Fibroblast of the aortic adventitia (primary cell): ENCODE data around the gene OR6Y1. TPM values are rescaled to one million over a fixed set of nuclear protein-coding genes. Genes with fewer than 3 reads are reported as not detected.

Source experiments
- DNase-seq: peaks from one replicate; pipeline ENCODE4 v3.0.0-alpha.2; 2010; ENCODE audit warnings: low read depth
- H3K4me3 ChIP-seq: 2 replicates; pipeline ENCODE4 v1.5.1; 2011; ENCODE audit warnings: low read depth, mild to moderate bottlenecking, control low read depth, low read length, moderate library complexity
- total RNA-seq: library from RNA; depleted of rRNA; stranded (reverse); fragments of >200 nt; gene quantifications from 2 replicates; pipeline ENCODE4 v1.2.3, GENCODE V29; 2012; ENCODE audit warnings: low replicate concordance
- TF ChIP-seq, protein P1 (sequence below): IDR thresholded peaks from 2 replicates; pipeline ENCODE4 v1.5.1; 2011; ENCODE audit warnings: mild to moderate bottlenecking, low read length, control low read depth, inconsistent platforms; ENCODE audit not compliant: insufficient read depth

The OR6Y1 gene
- total RNA-seq, 1 donor: not detected

GRCh38 chr1:158572226-158572625 is 18.0 kb upstream of the OR6Y1 start:
- no peak for DNase-seq
- TF ChIP-seq, protein P1, sequence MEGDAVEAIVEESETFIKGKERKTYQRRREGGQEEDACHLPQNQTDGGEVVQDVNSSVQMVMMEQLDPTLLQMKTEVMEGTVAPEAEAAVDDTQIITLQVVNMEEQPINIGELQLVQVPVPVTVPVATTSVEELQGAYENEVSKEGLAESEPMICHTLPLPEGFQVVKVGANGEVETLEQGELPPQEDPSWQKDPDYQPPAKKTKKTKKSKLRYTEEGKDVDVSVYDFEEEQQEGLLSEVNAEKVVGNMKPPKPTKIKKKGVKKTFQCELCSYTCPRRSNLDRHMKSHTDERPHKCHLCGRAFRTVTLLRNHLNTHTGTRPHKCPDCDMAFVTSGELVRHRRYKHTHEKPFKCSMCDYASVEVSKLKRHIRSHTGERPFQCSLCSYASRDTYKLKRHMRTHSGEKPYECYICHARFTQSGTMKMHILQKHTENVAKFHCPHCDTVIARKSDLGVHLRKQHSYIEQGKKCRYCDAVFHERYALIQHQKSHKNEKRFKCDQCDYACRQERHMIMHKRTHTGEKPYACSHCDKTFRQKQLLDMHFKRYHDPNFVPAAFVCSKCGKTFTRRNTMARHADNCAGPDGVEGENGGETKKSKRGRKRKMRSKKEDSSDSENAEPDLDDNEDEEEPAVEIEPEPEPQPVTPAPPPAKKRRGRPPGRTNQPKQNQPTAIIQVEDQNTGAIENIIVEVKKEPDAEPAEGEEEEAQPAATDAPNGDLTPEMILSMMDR: no peak
- no peak overlapping the region for H3K4me3 ChIP-seq

GRCh38 chr1:158570480-158570879 is 16.3 kb upstream of the OR6Y1 start, which contains the start of gene OR6P1:
Gene OR6P1 (minus strand): TSS chr1:158570580. CDS start chr1:158563604, 6,976 bp downstream.
- TF ChIP-seq, protein P1: no peak
- no peak for DNase-seq

DNA sequence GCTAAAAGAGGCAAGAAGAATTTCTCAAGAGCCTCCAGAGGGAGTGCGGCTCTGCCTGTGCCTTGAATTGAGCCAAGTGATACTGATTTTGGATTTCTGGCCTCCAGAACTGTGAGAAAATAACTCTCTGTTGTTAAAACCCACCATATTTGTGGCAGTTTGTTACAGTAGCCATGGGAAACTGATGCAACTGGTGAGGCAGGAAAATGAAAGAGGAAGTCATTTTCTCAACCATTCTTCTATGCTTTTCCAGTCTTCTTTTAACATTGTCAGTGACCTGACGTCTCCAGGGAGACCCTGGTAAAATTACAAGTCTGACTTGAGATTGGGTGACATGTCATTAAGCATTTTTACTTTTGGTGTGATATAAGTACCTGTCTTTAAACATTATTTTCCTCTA is 10.4 kb upstream of the OR6Y1 start:
- no peak for DNase-seq
- TF ChIP-seq, protein P1: no peak
- H3K4me3 ChIP-seq: no peak overlapping the region

More at GRCh38 chr1:158570480-158570879, 16.3 kb upstream of the OR6Y1 start, which contains the start of gene OR6P1:
- no peak within 1 kb of the TSS for H3K4me3 ChIP-seq

- TF ChIP-seq, protein P1: no peak
- DNase-seq: no peak
- no peak overlapping the region for H3K4me3 ChIP-seq
Measured at GRCh38 chr1:158563853-158564252, 9.6 kb upstream of the OR6Y1 start.

GRCh38 chr1:158559696-158560095 is 5.5 kb upstream of the OR6Y1 start:
- H3K4me3 ChIP-seq: no peak overlapping the region
- TF ChIP-seq, protein P1: no peak
- DNase-seq: no peak

DNA sequence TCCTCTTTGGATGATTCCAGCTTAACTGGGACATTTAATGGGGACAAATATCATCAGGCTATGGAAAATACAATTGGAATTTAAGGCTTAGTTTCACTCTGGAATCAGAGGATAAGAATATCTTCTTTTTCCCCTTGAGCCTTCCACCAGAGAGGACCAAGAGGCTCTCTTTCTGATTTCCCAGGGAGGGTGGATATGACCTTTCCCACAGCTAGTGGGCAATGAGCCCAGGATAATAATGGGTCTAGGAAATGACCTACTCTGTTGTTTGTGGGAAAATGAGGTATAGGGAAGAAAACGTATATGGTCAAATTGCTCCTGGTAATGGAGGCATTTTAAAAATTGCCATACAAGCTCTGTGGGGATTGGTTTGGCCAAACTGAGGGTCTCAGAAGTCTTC is 1.9 kb downstream of the OR6Y1 start:
- TF ChIP-seq, protein P1: no peak
- no peak for DNase-seq
- no peak overlapping the region for H3K4me3 ChIP-seq

GRCh38 chr1:158547533-158547932 is 6.7 kb downstream of the OR6Y1 start:
- no peak for DNase-seq
- TF ChIP-seq, protein P1: no peak
- H3K4me3 ChIP-seq: no peak overlapping the region
